Hematopoietic multipotent progenitor cell treated with erythropoietin and hydrocortisone succinate and interleukin-3 and kit ligand, for 17 days (in vitro differentiated cells): ENCODE data around the gene CNKSR2.

Source experiments
- DNase-seq: peaks from one replicate; pipeline ENCODE4 v3.0.0-alpha.2; 2015; ENCODE audit warnings: low spot score

The CNKSR2 gene

GRCh38 chrX:21612154-21612553, 237.9 kb downstream of the CNKSR2 start:
- no peak for DNase-seq

DNA sequence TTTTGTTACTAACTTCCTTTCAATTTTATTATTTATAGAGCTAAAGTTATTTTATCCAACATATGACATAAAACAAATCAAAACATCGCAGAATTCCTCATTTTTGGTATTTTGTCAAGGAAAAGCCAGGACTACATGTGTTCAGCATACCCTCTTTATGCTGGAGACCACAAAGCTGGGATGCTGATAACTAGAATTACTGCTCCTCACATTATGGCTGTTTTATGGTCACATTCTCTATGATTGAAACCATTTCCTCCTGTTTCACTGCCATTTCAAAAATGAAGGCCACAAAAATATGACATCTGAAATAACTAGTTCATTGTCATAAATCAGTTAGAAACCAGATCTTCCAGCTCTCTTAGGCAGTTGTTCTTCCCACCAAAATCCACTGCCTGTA, 242.2 kb downstream of the CNKSR2 start:
- no peak for DNase-seq

DNA sequence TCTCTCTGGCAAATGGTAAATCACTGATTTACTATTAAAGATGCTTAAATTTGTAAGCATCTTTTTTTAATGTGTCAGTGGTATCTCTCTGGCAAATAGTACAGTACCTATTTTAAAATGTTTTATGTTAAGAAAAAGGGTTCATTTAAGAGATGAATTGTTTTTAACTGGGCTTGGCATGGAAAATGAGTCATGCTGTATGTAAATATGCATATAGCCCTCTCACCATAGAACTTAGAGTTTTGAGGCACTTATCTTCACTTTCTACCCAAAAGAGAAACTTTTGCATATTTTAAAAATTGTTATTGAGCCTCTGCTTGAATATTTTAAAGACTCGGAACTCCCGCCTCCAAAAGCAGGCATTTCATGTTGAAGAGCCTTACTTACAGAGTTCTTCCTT, 246.0 kb downstream of the CNKSR2 start:
- no peak for DNase-seq

DNA sequence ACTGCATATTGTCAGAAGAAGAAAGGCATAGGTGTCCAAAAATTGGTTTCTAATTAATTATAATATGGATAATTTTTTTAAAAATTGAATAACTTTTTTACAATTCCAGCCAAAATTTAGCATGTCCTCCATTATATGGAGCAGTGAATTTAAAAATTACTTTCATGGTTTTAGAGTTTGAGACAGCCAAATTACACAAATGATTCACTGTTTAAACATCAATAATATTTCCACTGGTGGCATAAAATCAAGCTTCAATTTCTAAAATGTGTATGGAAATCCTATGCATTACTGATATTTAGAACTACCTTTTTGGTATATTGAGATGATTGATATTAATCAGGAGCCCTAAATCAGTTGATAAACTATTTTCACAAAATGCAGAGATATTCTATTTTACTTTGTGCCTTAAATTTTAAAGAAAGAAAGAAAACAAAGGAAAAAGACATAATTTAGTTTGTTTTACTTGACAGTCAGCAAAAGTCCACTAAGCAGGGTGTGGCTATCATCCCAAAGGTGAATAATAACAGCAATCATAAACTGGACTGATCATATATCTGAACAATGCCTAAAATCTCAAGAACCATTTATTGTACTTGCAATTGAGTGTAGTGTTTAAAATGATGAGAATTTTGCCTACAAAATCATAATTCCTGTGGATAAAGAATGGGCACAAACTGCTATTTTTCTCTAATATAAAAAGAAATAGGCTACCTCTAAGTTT, 249.7 kb downstream of the CNKSR2 start:
- no peak for DNase-seq

- no peak for DNase-seq
Observed at GRCh38 chrX:21632027-21632426, 257.8 kb downstream of the CNKSR2 start.

DNA sequence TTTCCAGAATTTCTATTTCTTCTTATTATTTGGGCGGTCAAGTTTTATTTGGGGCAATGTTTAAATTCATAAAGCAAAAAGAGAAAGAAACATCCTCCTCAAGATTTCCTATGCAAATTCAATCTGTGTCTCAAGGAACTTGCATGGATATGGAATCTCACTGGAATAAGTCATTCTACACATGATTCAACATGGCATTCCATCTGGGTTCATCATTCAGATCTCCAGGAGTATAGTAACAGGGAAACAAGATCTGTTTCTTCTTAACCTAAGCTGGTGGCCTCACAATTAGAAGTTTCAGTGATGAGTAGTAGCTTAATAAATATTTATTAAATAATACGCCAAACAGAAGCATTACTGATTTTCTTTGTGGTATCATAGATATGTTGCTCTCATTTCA, 264.1 kb downstream of the CNKSR2 start:
- DNase-seq: no peak

GRCh38 chrX:21639775-21640174, 265.6 kb downstream of the CNKSR2 start:
- DNase-seq: no peak

DNA sequence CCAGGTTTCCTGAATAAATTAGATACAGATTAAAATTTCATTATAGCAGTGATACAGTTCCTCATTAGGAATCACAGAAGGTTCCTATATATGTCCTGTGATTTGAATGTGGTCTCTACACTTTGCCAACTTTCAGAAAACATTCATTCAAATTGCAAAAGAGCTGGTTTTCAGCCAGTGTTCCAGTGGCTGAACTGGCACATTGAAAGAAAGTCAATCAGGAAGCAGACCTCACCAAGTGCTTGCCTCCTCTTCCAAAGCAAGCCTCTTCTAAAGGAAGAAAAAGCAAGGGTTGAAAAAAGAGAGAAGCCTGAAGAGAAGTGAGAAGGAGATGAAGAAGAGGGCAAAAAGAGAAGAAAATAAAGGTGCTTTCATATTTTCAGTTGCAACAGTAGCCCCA, 271.2 kb downstream of the CNKSR2 start:
- no peak for DNase-seq

DNA sequence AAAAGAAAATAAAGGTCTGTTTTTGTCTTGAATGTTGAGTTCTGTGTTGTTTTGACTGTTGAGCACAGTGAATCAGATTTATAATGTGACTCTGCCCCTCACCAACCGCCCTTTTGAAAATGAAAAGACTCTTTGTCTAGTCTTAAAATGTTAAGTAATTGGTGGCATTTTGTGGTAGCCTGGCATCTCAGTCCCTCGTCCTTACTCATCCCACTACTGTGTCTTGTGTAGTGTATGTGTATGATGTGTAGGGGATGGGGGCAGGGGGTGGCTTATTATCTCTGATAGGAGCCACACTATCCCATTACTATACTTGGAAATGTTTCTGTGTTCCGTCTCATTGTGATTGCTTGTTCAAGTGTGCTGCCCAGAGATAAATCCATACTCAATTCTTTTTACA, 271.7 kb downstream of the CNKSR2 start:
- no peak for DNase-seq

- no peak for DNase-seq
Observed at GRCh38 chrX:21655901-21656586, 281.8 kb downstream of the CNKSR2 start.

DNA sequence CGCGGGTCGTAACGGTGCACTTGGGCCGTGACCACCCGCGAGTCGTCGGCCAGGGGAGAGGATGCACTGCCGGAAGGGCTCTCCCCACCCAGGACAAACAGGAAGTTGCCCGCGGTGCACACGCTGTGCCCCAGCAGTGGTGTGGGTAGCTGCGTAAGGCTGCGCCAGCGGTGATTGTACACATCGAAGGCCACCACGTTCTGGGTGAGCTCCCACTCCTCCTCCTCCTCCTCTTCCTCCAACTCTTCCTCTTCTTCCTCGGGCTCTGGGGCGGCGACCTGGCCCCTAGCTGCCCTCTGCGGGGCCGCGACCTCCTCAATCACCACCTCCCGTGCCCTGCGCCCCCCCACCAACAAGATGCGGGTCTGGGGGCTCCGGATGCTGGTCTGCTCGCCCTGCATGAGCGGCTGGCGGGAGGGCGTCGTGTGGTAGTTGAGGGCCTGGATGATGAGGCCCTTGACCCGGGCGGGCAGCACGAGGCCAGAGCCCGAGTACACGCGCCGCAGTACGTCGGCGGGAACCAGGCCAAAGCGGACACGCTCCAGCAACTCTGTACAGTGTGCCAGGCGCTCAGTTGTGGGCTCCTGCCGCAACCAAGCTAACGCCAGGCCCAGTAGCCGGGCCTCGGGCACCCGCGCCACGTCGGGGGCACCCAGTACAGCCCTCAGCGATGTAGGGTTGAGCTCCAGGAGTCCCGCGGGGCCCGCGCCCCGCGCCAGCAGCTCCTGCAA, 282.5 kb downstream of the CNKSR2 start:
- DNase-seq: no peak

GRCh38 chrX:21657318-21658151, 283.3 kb downstream of the CNKSR2 start:
- no peak for DNase-seq

DNA sequence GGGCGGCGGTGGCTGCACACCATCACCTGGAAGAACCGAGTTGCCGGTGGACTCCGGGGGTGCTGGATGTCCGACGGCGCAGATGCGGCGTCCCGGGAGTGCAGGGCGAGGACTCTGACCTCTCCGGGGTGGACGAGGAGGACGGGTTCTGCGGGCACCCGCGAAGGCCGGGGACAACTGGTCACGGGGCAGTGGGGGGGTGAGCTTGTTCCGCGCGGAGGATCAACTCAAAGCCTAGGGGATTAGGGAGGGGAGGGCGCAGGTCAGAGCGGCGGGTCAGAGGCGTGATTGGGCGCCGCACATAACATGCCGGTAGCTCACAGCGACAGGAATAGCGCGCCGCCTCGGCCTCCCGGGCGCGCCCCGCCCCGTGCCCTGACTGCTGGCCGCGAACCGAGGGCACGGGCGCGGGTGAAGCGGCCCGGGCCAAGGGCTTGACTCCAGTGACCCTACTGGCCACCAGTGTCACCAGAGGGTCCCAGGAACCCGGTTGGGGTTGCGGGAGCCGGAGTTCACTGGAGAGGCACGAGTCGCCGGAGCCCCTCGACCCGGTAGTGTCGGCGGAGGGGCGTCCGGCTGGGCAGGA, 284.0 kb downstream of the CNKSR2 start, which contains the start of gene KLHL34:
TSS of gene KLHL34 (minus strand) at position 179 of the 586 bp plus-strand sequence. CDS start 542 bp downstream, outside the sequence.
- DNase-seq: no peak

DNA sequence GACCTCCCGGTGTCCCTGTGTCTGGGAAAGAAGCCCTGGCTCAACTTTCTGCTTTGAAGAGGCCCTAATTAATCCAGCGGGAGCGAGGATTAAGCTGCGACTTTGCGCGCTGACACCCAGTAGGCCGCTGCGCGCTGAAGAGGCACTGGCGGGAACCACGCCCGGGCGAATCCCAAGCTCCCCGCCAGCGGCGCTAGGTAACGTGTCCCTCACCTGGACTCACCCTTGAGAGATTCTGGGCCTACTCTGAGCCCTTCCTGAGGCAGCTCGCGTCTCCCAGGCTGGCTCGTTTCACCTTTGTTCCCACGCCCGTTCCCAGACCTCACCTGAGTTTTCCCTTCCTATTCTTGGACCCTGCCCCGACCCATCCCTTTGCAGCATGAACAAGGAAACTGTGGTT, 284.5 kb downstream of the CNKSR2 start:
- no peak for DNase-seq

- DNase-seq: no peak
Observed at GRCh38 chrX:21659320-21659719, 285.1 kb downstream of the CNKSR2 start.

GRCh38 chrX:21660156-21660555, 285.9 kb downstream of the CNKSR2 start:
- no peak for DNase-seq

- no peak for DNase-seq
Observed at GRCh38 chrX:21661316-21661715, 287.1 kb downstream of the CNKSR2 start.

DNA sequence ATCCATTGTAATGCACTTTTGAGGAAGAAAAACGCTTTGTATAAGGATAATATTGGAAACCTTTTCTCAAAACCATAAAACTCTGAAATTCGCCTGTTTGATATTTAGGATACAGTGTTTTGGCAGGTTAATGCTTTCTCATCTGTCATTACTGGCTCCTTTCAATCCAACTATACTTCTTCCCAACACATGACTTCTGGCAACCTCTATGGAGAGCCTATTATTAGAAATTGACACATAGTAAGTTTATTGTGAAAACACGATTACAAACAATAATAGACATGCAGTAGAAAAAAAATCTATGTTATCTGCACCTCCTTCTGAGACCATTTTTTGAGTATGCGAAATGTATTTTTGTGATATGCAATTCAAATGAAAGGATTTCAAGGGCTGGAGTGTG, 288.5 kb downstream of the CNKSR2 start:
- no peak for DNase-seq

DNA sequence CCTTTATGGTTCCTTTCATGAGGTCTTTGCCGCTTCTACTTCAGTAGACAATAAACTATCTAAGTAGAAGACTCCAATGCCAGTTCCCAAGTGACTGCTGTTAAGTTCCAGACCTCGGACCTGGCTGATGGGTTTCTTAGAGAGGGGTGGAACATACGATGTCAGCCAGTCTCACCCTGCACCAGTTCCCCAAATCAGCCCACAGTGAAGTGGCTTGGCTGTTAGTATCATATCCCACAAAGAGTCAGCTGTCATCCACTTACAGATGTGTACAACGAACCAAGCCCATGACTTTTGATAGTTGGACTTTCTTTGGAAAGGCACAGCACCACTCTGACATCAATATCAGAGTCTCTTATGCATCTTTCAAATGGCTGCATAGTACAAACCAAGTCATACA, 292.0 kb downstream of the CNKSR2 start:
- DNase-seq: no peak

DNA sequence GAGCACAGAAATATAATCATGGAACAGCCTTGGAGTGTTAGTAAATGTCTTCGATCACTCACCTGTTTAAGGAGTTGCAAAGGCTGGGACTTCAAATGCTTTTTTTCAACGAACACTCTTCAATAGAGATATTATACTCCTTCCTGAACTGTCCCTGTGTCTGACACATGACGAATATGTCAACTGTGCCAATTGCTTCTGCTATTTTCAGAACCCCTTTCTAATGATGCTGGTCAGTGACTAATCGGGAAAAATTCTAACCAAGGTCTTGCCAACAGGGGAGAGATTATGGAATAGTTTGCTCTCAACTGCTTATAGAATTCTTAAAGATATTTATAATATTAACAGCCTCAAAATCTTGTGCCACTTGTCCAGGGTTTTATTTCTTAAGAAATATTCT, 292.5 kb downstream of the CNKSR2 start:
- DNase-seq: no peak

DNA sequence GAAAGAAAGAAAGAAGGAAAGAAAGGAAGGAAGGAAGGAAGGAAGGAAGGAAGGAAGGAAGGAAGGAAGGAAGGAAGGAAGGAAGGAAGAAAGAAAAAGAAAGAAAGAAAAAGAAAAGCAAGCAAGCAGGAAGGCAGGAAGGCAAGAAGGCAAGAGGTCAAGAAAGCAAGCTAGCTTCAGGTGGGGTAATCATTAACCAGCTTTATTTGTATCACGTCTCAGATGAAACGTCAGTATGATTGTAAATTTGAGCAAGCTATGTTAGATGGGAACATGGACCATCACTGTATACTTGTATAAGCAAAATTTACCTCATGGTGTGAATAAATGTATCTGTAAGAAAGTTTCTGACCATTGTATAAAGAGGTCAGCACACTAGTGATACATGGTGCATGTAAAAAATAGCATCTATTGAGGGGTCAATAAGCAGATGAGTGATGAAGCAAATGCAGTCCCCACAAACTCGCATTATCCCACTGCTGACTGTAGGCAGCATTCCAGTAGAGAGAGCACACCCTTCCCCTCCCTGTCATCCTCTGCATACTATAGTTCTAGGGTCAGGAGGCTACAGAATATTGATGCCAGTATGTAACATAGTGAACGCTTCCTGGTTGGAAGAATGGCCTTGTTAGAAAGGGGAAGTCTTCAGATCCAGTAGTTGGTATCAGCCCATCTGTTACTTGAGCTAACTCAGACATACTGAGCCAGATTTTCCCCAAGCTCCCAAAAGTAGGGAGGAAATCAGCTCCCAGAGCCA, 300.4 kb downstream of the CNKSR2 start:
- no peak for DNase-seq
